GM12878 (cell line): ENCODE results near the gene SLC6A20.

Experiments
- CREM ChIP-seq: IDR thresholded peaks from 2 replicates; pipeline ENCODE4 v1.6.1; 2014; ENCODE audit warnings: antibody characterized with exemption, low read depth
- EP300 ChIP-seq, 2 experiments: fragments of 150-350 bp in 1 of 2; IDR thresholded peaks; 2 replicates each; pipeline ENCODE4 v1.6.1; 2011 to 2012; ENCODE audit warnings: low read depth in 2 of 2, low read length in 2 of 2, borderline replicate concordance in 1 of 2, improper control_type of control experiment in 1 of 2, inconsistent platforms in 1 of 2; ENCODE audit not compliant: control insufficient read depth in 1 of 2
- HCFC1 ChIP-seq: fragments of 150-350 bp; IDR thresholded peaks from 2 replicates; pipeline ENCODE4 v1.6.1; 2014; ENCODE audit warnings: low read length
- NFIC ChIP-seq: IDR thresholded peaks from 2 replicates; pipeline ENCODE4 v1.6.1; 2012; ENCODE audit warnings: low read depth, mild to moderate bottlenecking, inconsistent platforms, low read length, moderate library complexity
- POLR2A ChIP-seq: IDR thresholded peaks from 2 replicates; pipeline ENCODE4 v1.6.1; 2011; ENCODE audit warnings: low read depth, mild to moderate bottlenecking, low read length
- POLR2AphosphoS5 ChIP-seq: IDR thresholded peaks from 2 replicates; pipeline ENCODE4 v1.6.1; 2011; ENCODE audit warnings: mild to moderate bottlenecking, low read length, inconsistent platforms
- TF ChIP-seq, protein P1 (sequence below), 3 experiments: IDR thresholded peaks in 2 of 3; conservative IDR thresholded peaks in 1 of 3; 2 replicates each; pipeline ENCODE4 v1.5.1; 2011; ENCODE audit warnings: low read depth in 3 of 3, low read length in 3 of 3, mild to moderate bottlenecking in 3 of 3, control low read depth in 2 of 3, moderate library complexity in 2 of 3, inconsistent platforms in 1 of 3, mixed read lengths in 1 of 3; ENCODE audit not compliant: control insufficient read depth in 2 of 3, insufficient read depth in 1 of 3; ENCODE audit errors: extremely low read depth in 1 of 3

DNA sequence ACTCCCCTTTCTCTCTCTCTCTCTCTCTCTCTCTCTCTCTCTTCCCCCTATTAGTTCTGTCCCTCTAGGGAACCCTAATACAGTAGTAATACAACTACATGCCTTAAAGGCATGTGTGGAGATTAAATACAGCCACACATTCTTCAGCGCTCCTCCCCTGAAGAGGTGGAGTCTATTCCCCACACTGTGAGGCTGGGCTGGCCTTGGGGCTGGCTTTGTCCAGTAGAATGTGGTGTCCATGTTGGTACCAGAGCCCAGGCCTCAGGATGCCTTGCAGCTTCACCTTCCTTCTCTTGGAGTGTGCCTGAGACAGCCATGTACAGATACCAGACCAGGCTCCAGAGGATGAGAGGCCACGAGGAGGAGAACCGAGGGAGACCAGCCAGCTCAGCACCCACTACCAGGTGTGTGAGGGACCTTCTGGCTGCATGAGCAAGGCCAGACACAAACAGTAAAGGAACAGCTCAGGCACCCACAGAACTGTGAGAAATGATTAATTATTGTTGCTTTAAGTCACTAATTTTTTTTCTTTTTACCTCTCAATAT, 10.7 kb downstream of the SLC6A20 start:
- TF ChIP-seq HCFC1 (no peak), POLR2A (no peak), NFIC (no peak), CREM (no peak), POLR2AphosphoS5 (no peak), EP300 (IDR thresholded peaks at IDR 0.05; ENCODE audit: borderline replicate concordance in 1 of 2, control insufficient read depth in 1 of 2, low read depth in 2 of 2, low read length in 2 of 2) (no peak)
- TF ChIP-seq, protein P1, sequence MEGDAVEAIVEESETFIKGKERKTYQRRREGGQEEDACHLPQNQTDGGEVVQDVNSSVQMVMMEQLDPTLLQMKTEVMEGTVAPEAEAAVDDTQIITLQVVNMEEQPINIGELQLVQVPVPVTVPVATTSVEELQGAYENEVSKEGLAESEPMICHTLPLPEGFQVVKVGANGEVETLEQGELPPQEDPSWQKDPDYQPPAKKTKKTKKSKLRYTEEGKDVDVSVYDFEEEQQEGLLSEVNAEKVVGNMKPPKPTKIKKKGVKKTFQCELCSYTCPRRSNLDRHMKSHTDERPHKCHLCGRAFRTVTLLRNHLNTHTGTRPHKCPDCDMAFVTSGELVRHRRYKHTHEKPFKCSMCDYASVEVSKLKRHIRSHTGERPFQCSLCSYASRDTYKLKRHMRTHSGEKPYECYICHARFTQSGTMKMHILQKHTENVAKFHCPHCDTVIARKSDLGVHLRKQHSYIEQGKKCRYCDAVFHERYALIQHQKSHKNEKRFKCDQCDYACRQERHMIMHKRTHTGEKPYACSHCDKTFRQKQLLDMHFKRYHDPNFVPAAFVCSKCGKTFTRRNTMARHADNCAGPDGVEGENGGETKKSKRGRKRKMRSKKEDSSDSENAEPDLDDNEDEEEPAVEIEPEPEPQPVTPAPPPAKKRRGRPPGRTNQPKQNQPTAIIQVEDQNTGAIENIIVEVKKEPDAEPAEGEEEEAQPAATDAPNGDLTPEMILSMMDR (IDR thresholded peaks at IDR 0.05 in 2 of 3, conservative IDR thresholded peaks at IDR 0.05 in 1 of 3; ENCODE audit: control insufficient read depth in 2 of 3, extremely low read depth in 1 of 3, insufficient read depth in 1 of 3, low read depth in 3 of 3, low read length in 3 of 3), result no peak
